Caco-2 (cell line): ENCODE results near the gene PTPRG. TPM values are rescaled to one million over a fixed set of nuclear protein-coding genes. Genes with fewer than 3 reads are reported as not detected.

Source experiments
- BruUV-seq: library from RNA; stranded (reverse); fragments of 400-500 nt; replicated peaks from 2 replicates; lab custom pipeline; 2021; lab: Mats Ljungman, UMichigan
- CTCF ChIA-PET: fragments of 300-600 bp; sonication (Branson Sonifier 250); formaldehyde crosslinking; loops from one replicate; lab custom pipeline; 2022; ENCODE audit warnings: antibody characterized with exemption; lab: Charles Lee
- POLR2A ChIA-PET: fragments of 300-600 bp; sonication (Branson Sonifier 250); formaldehyde crosslinking; loops from one replicate; lab custom pipeline; 2022; ENCODE audit warnings: antibody characterized with exemption; lab: Charles Lee
- DNase-seq, 2 experiments: peaks; one replicate each; pipeline versions ENCODE4 v3.0.0 to v3.0.0-alpha.2; 2020 to 2022
- H3K27me3 ChIP-seq: replicated peaks from 2 replicates; pipeline ENCODE4 v1.6.0; 2011; ENCODE audit warnings: low read length; ENCODE audit not compliant: control insufficient read depth, insufficient read depth
- H3K36me3 ChIP-seq: 2 replicates; pipeline ENCODE4 v1.5.1; 2011; ENCODE audit warnings: low read length; ENCODE audit not compliant: control insufficient read depth, insufficient read depth
- H3K4me1 ChIP-seq: fragments of 250-450 bp; sonication (Bioruptor Pico); 2 replicates; pipeline ENCODE4 v1.5.1; 2020; ENCODE audit warnings: mild to moderate bottlenecking
- H3K4me3 ChIP-seq: 2 replicates; pipeline ENCODE4 v1.5.1; 2011; ENCODE audit warnings: low read depth, mild to moderate bottlenecking, control low read depth, low read length
- H3K9me3 ChIP-seq: fragments of 250-450 bp; sonication (Bioruptor Pico); 2 replicates; pipeline ENCODE4 v1.5.1; 2020; ENCODE audit warnings: mild to moderate bottlenecking, moderate library complexity
- H3K27ac Mint-ChIP-seq: one replicate; pipeline ENCODE4 v1.8.0; 2022; ENCODE audit warnings: mixed read lengths; ENCODE audit not compliant: unreplicated experiment
- H3K27me3 Mint-ChIP-seq: one replicate; pipeline ENCODE4 v1.8.0; 2022; ENCODE audit warnings: mixed read lengths; ENCODE audit not compliant: insufficient read depth, unreplicated experiment
- H3K36me3 Mint-ChIP-seq: one replicate; pipeline ENCODE4 v1.8.0; 2022; ENCODE audit warnings: mild to moderate bottlenecking, mixed read lengths; ENCODE audit not compliant: insufficient read depth, unreplicated experiment
- H3K4me1 Mint-ChIP-seq: one replicate; pipeline ENCODE4 v1.8.0; 2022; ENCODE audit warnings: low read depth, mixed read lengths; ENCODE audit not compliant: unreplicated experiment
- H3K4me3 Mint-ChIP-seq: one replicate; pipeline ENCODE4 v1.8.0; 2022; ENCODE audit warnings: mild to moderate bottlenecking, moderate library complexity, mixed read lengths; ENCODE audit not compliant: unreplicated experiment
- H3K9me3 Mint-ChIP-seq: one replicate; pipeline ENCODE4 v1.8.0; 2022; ENCODE audit warnings: mixed read lengths; ENCODE audit not compliant: unreplicated experiment
- intact Hi-C: fragments of 100-400 bp; cut with micrococcal nuclease; formaldehyde crosslinking; loops from one replicate; pipeline ENCODE4 v1.10.0; 2022; ENCODE audit not compliant: unreplicated experiment
- total RNA-seq: library from RNA; stranded (reverse); gene quantifications from 2 replicates; pipeline ENCODE4 v1.2.3, GENCODE V29; 2022
- TF ChIP-seq, protein P1 (sequence below), 2 experiments: fragments of 200-600 bp in 1 of 2; IDR thresholded peaks; 1 replicate in 1 of 2; 2 replicates in 1 of 2; pipeline versions ENCODE4 v1.5.1 to v1.8.0; 2011 to 2022; ENCODE audit warnings: antibody characterized with exemption in 1 of 2, control low read depth in 1 of 2, inconsistent platforms in 1 of 2, low read depth in 1 of 2, low read length in 1 of 2, mild to moderate bottlenecking in 1 of 2, moderate library complexity in 1 of 2; ENCODE audit not compliant: insufficient read depth in 1 of 2, severe bottlenecking in 1 of 2, unreplicated experiment in 1 of 2

The PTPRG gene
- total RNA-seq, 1 experiment from 2014 or later: 46.4 TPM

DNA sequence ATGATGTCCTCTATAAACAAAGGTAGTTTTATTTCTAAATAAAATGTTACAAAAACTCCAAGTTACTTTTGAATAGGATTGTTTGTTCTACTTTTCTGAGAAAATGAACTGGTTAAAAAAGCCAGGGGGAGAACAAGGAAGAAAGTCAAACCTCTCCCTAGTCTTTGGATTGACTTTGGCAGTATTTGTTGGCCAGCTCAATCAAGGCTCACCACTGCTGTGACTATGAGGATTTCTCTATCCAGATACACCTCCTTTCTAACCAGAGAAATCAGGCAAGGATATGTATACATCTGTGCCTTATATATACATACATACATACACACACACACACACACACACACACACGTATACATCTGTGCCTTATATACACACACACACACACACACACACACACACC lies 704.2 kb downstream of the PTPRG start:
- Histone ChIP-seq H3K27me3 (no peaks in the 10 kb centered on the region), H3K4me1 (no peaks in the 10 kb centered on the region), H3K36me3 (no peaks in the 10 kb centered on the region), H3K4me3 (no peak overlapping the region), H3K9me3 (no peaks in the 10 kb centered on the region)
- DNase-seq: no peak
- POLR2A ChIA-PET: no interaction called here
- no TSS peak for BruUV-seq
- Mint-ChIP-seq H3K4me3 (no peak overlapping the region), H3K9me3 (no peaks in the 10 kb centered on the region), H3K27ac (no peak overlapping the region), H3K36me3 (no peaks in the 10 kb centered on the region), H3K4me1 (no peaks in the 10 kb centered on the region), H3K27me3 (no peaks in the 10 kb centered on the region)
- intact Hi-C loops: no loop called here
- TF ChIP-seq, protein P1, sequence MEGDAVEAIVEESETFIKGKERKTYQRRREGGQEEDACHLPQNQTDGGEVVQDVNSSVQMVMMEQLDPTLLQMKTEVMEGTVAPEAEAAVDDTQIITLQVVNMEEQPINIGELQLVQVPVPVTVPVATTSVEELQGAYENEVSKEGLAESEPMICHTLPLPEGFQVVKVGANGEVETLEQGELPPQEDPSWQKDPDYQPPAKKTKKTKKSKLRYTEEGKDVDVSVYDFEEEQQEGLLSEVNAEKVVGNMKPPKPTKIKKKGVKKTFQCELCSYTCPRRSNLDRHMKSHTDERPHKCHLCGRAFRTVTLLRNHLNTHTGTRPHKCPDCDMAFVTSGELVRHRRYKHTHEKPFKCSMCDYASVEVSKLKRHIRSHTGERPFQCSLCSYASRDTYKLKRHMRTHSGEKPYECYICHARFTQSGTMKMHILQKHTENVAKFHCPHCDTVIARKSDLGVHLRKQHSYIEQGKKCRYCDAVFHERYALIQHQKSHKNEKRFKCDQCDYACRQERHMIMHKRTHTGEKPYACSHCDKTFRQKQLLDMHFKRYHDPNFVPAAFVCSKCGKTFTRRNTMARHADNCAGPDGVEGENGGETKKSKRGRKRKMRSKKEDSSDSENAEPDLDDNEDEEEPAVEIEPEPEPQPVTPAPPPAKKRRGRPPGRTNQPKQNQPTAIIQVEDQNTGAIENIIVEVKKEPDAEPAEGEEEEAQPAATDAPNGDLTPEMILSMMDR (IDR thresholded peaks at IDR 0.05; ENCODE audit: insufficient read depth in 1 of 2, low read depth in 1 of 2, low read length in 1 of 2, severe bottlenecking in 1 of 2, unreplicated experiment in 1 of 2): no peak
- CTCF ChIA-PET: no interaction called here

DNA sequence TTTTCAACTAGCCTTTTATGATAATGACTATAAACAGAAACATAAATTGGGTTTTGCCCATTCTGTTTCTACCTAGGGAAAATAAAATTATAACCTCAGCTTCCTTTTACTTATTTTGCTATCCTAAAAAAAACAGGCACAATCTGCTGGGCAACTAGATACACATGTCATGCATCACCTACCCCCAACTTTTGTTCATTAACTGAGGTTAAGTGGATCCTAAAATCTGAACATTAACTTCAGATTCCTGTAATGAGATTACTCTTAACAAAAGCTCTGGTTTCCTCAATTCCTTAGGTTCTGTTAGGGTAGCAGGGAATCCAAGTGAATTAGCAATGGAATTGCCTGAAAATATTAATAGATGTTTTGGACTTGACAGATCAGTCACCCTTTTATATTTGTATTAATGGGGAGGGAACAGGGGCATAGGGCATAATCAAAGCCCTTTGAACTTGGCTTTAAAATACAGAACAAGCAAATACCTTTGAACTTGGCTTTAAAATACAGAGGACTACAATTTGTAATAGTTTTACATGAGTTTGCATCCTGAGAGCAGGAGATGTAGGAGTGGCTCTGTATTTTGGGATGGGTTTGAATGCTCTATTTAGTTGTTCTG lies 705.4 kb downstream of the PTPRG start:
- Histone ChIP-seq H3K9me3 (no peaks in the 10 kb centered on the region), H3K27me3 (no peaks in the 10 kb centered on the region), H3K4me1 (no peaks in the 10 kb centered on the region), H3K36me3 (no peaks in the 10 kb centered on the region), H3K4me3 (no peak overlapping the region)
- DNase-seq: no peak
- intact Hi-C loops: no loop called here
- H3K36me3 Mint-ChIP-seq: no peaks in the 10 kb centered on the region
- TF ChIP-seq, protein P1 (IDR thresholded peaks at IDR 0.05; ENCODE audit: insufficient read depth in 1 of 2, low read depth in 1 of 2, low read length in 1 of 2, severe bottlenecking in 1 of 2, unreplicated experiment in 1 of 2): no peak
- H3K9me3 Mint-ChIP-seq: no peaks in the 10 kb centered on the region
- H3K4me1 Mint-ChIP-seq: no peaks in the 10 kb centered on the region
- H3K4me3 Mint-ChIP-seq: no peak overlapping the region
- ChIA-PET POLR2A (no interaction called here), CTCF (no interaction called here)
- BruUV-seq: no TSS peak
- H3K27ac Mint-ChIP-seq: no peak overlapping the region
- no peaks in the 10 kb centered on the region for H3K27me3 Mint-ChIP-seq

DNA sequence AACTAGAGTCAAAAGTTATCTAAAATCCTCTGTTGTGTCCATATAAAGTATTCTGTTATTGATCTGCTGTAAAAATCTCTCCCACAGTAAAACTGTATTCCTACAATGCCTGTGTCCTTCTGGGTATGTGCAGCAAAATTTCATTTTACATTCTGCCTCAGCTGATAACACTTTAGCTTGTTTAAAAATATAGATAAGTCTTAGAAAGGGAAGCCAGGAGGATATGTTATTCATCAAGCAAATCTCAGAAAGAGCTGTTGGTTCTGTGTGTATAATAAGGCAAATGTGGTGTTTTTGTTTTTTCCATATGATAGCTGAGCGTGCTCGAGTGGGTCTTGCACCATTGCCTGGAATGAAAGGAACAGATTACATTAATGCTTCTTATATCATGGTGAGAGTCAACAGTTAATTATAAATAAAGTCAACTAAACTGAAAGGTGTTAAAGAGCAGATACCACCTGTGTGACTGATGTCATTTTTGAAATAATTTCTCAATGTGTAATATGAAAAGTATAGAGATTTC lies 715.3 kb downstream of the PTPRG start:
- H3K4me1 Mint-ChIP-seq: no peaks in the 10 kb centered on the region
- CTCF ChIA-PET: no interaction called here
- no peaks in the 10 kb centered on the region for H3K9me3 ChIP-seq
- H3K4me1 ChIP-seq: no peaks in the 10 kb centered on the region
- intact Hi-C loops: no loop called here
- no peaks in the 10 kb centered on the region for H3K27me3 Mint-ChIP-seq
- no peak overlapping the region for H3K4me3 ChIP-seq
- H3K36me3 Mint-ChIP-seq: no peaks in the 10 kb centered on the region
- POLR2A ChIA-PET: no interaction called here
- no peak overlapping the region for H3K27ac Mint-ChIP-seq
- BruUV-seq: no TSS peak
- no peaks in the 10 kb centered on the region for H3K36me3 ChIP-seq
- H3K4me3 Mint-ChIP-seq: no peak overlapping the region
- no peaks in the 10 kb centered on the region for H3K9me3 Mint-ChIP-seq
- TF ChIP-seq, protein P1 (IDR thresholded peaks at IDR 0.05; ENCODE audit: insufficient read depth in 1 of 2, low read depth in 1 of 2, low read length in 1 of 2, severe bottlenecking in 1 of 2, unreplicated experiment in 1 of 2): no peak
- DNase-seq: no peak
- H3K27me3 ChIP-seq: no peaks in the 10 kb centered on the region
